ENCODE measurements around the gene HPS4. TPM values are rescaled to one million over a fixed set of nuclear protein-coding genes. Genes with fewer than 3 reads are reported as not detected.

HPS4 gene
- polyA plus RNA-seq, 1 experiment, result 22.5 TPM

- H3K27me3 ChIP-seq (ENCODE audit: control insufficient read depth, insufficient read depth, low read length), result no peaks in the 10 kb centered on the region
- no peaks in the 10 kb centered on the region for H3K36me3 ChIP-seq (ENCODE audit: control insufficient read depth, insufficient read depth, low read length)
- DNase-seq (ENCODE audit: low read depth), result no peak
- ChIA-PET CTCF (interaction anchor here (0.5 to 1.2 kb wide), 3 partner anchors 24 to 184 kb away, joined by 3 to 4 read pairs (median 3); no protein-coding TSS in a partner anchor), POLR2A (interaction anchor here (0.6 to 0.7 kb wide), 2 partner anchors 15 to 85 kb away, joined by 3 read pairs; no protein-coding TSS in a partner anchor)
- no peak for TF ChIP-seq CTCF (IDR thresholded peaks at IDR 0.05; ENCODE audit: insufficient read depth, low read depth, low read length)
- H3K4me3 ChIP-seq (ENCODE audit: low read depth, low read length), result no peak overlapping the region
Measured at GRCh38 chr22:26479043-26479791, 4.4 kb downstream of the HPS4 start.

- Histone ChIP-seq H3K27me3 (ENCODE audit: control insufficient read depth, insufficient read depth, low read length) (no peaks in the 10 kb centered on the region), H3K4me3 (ENCODE audit: low read depth, low read length) (no peak overlapping the region), H3K36me3 (ENCODE audit: control insufficient read depth, insufficient read depth, low read length) (no peaks in the 10 kb centered on the region; the same call in 1 of the 2 replicates)
- DNase-seq (ENCODE audit: low read depth), result no peak
- CTCF ChIA-PET, result interaction anchor here (1.4 kb wide), 1 partner anchor 26 kb away, joined by 4 read pairs; no protein-coding TSS in a partner anchor
- POLR2A ChIA-PET, result no interaction called here
- no peak for TF ChIP-seq CTCF (IDR thresholded peaks at IDR 0.05; ENCODE audit: insufficient read depth, low read depth, low read length)
Measured at GRCh38 chr22:26477341-26477731, 6.2 kb downstream of the HPS4 start.

GRCh38 chr22:26476705-26477340, 6.8 kb downstream of the HPS4 start:
- POLR2A ChIA-PET, result interaction anchor here (0.6 kb wide), 1 partner anchor 100 kb away, joined by 3 read pairs; no protein-coding TSS in a partner anchor
- DNase-seq (ENCODE audit: low read depth), result no peak
- Histone ChIP-seq H3K4me3 (ENCODE audit: low read depth, low read length) (no peak overlapping the region), H3K27me3 (ENCODE audit: control insufficient read depth, insufficient read depth, low read length) (no peaks in the 10 kb centered on the region), H3K36me3 (ENCODE audit: control insufficient read depth, insufficient read depth, low read length) (no peaks in the 10 kb centered on the region; the same call in 1 of the 2 replicates)
- CTCF ChIA-PET, result interaction anchor here (1.4 kb wide), 1 partner anchor 26 kb away, joined by 4 read pairs; no protein-coding TSS in a partner anchor
- no peak for TF ChIP-seq CTCF (IDR thresholded peaks at IDR 0.05; ENCODE audit: insufficient read depth, low read depth, low read length)

- DNase-seq (ENCODE audit: low read depth), result no peak
- Histone ChIP-seq H3K27me3 (ENCODE audit: control insufficient read depth, insufficient read depth, low read length) (no peaks in the 10 kb centered on the region), H3K4me3 (ENCODE audit: low read depth, low read length) (no peak overlapping the region), H3K36me3 (ENCODE audit: control insufficient read depth, insufficient read depth, low read length) (peaks cover 8% of the 10 kb centered on the region)
- CTCF ChIA-PET, result no interaction called here
- no peak for TF ChIP-seq CTCF (IDR thresholded peaks at IDR 0.05; ENCODE audit: insufficient read depth, low read depth, low read length)
- POLR2A ChIA-PET, result no interaction called here
Measured at GRCh38 chr22:26474682-26475081, 8.9 kb downstream of the HPS4 start.

GRCh38 chr22:26471522-26471921, 12.1 kb downstream of the HPS4 start:
- ChIA-PET POLR2A (interaction anchor here (1.0 kb wide), 1 partner anchor 194 kb away, joined by 3 read pairs; no protein-coding TSS in a partner anchor), CTCF (interaction anchor here (3.6 kb wide), 1 partner anchor 10 kb away, joined by 15 read pairs; no protein-coding TSS in a partner anchor)
- Histone ChIP-seq H3K27me3 (ENCODE audit: control insufficient read depth, insufficient read depth, low read length) (no peaks in the 10 kb centered on the region), H3K4me3 (ENCODE audit: low read depth, low read length) (no peak overlapping the region), H3K36me3 (ENCODE audit: control insufficient read depth, insufficient read depth, low read length) (peaks cover 12% of the 10 kb centered on the region)
- peak; percentile 75 for DNase-seq (ENCODE audit: low read depth)
- no peak for TF ChIP-seq CTCF (IDR thresholded peaks at IDR 0.05; ENCODE audit: insufficient read depth, low read depth, low read length)
